NB4 (cell line): ENCODE results near the gene MOB3B.

Experiments
- CTCF ChIP-seq: IDR thresholded peaks from one replicate; pipeline ENCODE4 v1.5.1; 2012; ENCODE audit warnings: low read depth, low read length
- MAX ChIP-seq: IDR thresholded peaks from 2 replicates; pipeline ENCODE4 v1.6.1; 2011; ENCODE audit warnings: low read depth, low read length
- MYC ChIP-seq: IDR thresholded peaks from 2 replicates; pipeline ENCODE4 v1.6.1; 2011; ENCODE audit warnings: low read depth, low read length
- POLR2A ChIP-seq: IDR thresholded peaks from 2 replicates; pipeline ENCODE4 v1.6.1; 2011; ENCODE audit warnings: mild to moderate bottlenecking; ENCODE audit not compliant: insufficient read length; ENCODE audit errors: extremely low read depth

- TF ChIP-seq MYC, result no peak
- TF ChIP-seq CTCF, result no peak
- TF ChIP-seq POLR2A, result no peak
- no peak for TF ChIP-seq MAX
These were observed 5.1 kb upstream of the MOB3B start for GRCh38 chr9:27534658-27535209.
